ENCODE results near the gene CNOT1. TPM values are rescaled to one million over a fixed set of nuclear protein-coding genes. Genes with fewer than 3 reads are reported as not detected.

CNOT1 gene
- total RNA-seq, 1 experiment from 2014 or later: 328 TPM

GRCh38 chr16:58493756-58494431 is 135.7 kb downstream of the CNOT1 start:
- no peak overlapping the region for H2BK120ac ChIP-seq (ENCODE audit: low read depth, low read length, poor library complexity, severe bottlenecking)
- no peak overlapping the region for H4K8ac ChIP-seq (replicated peaks; ENCODE audit: insufficient read length, low read depth, low read length)
- H3K9me3 ChIP-seq (ENCODE audit: control insufficient read depth, low read depth, low read length): no peaks in the 10 kb centered on the region
- Mint-ChIP-seq H3K4me1 (peaks cover 14 to 41% of the 10 kb centered on the region in 2 experiments), H3K9me3 (peaks cover 0 to 2% of the 10 kb centered on the region in 2 experiments; a peak in 2 of 5 replicates), H3K27ac (no peak overlapping the region), H3K4me3 (no peak overlapping the region), H3K27me3 (ENCODE audit: low read depth) (peaks cover 44% of the 10 kb centered on the region), H3K36me3 (ENCODE audit: insufficient read depth in 1 of 3, low read depth in 3 of 3) (peaks cover 0 to 2% (median 0%) of the 10 kb centered on the region in 3 experiments; a peak in 1 of 7 replicates)
- no peak overlapping the region for H2BK20ac ChIP-seq (ENCODE audit: low read depth, low read length, poor library complexity, severe bottlenecking)
- H3K14ac ChIP-seq (ENCODE audit: insufficient read depth, low read length): peak overlapping the region; percentile 31
- H2BK15ac ChIP-seq (ENCODE audit: low read depth, low read length): no peak overlapping the region
- H4K20me1 ChIP-seq (ENCODE audit: control insufficient read depth, insufficient read depth, insufficient read length): no peaks in the 10 kb centered on the region
- TF ChIP-seq CTCF (conservative IDR thresholded peaks at IDR 0.05): no peak
- H2AK5ac ChIP-seq (ENCODE audit: insufficient read length, low read length): no peak overlapping the region
- no peak overlapping the region for H2AFZ ChIP-seq (ENCODE audit: low read length)
- no peak overlapping the region for H3K9ac ChIP-seq (ENCODE audit: extremely low read depth, insufficient read length, low read length)
- no peaks in the 10 kb centered on the region for H3K79me2 ChIP-seq (ENCODE audit: insufficient read depth, low read length)
- H3K27me3 ChIP-seq (ENCODE audit: insufficient read depth, low read length): no peaks in the 10 kb centered on the region
- no peak overlapping the region for H4K5ac ChIP-seq (ENCODE audit: insufficient read length, low read depth, low read length)
- H3K23me2 ChIP-seq (ENCODE audit: insufficient read length, low read depth, low read length, poor library complexity, severe bottlenecking): no peaks in the 10 kb centered on the region
- no peak overlapping the region for H3T11ph ChIP-seq (ENCODE audit: low read length)
- H3K4me2 ChIP-seq (ENCODE audit: insufficient read depth, insufficient read length, low read length): no peak overlapping the region
- H2BK12ac ChIP-seq (ENCODE audit: insufficient read length, low read depth, low read length): peak overlapping the region; percentile 68
- H3K27ac ChIP-seq (ENCODE audit: insufficient read length, low read depth, low read length): no peak overlapping the region
- H2BK5ac ChIP-seq (ENCODE audit: insufficient read length, low read length): no peak overlapping the region
- H3K4me1 ChIP-seq (ENCODE audit: insufficient read depth, low read length): no peaks in the 10 kb centered on the region; the same call in 1 of the 2 replicates
- H3K18ac ChIP-seq (ENCODE audit: insufficient read length, low read depth, low read length): peak overlapping the region; percentile 65
- WGBS (ENCODE audit: extremely low coverage, insufficient read length, low lambda C conversion rate): no CpG with 5 or more reads among the region's 20 CpGs
- no peak for DNase-seq
- H3K79me1 ChIP-seq (ENCODE audit: insufficient read depth, low read depth, low read length, poor library complexity, severe bottlenecking): no peaks in the 10 kb centered on the region
- peak overlapping the region; percentile 48 for H3K4ac ChIP-seq (ENCODE audit: low read depth, low read length)
- H4K91ac ChIP-seq (ENCODE audit: insufficient read length, low read depth, low read length): peak overlapping the region; percentile 34
- no peak overlapping the region for H3K56ac ChIP-seq (ENCODE audit: insufficient read length, low read depth, low read length)
- no peak overlapping the region for H3K23ac ChIP-seq (ENCODE audit: insufficient read length, low read depth, low read length)

Measured in H9 (cell line).